ENCODE results near the gene CTDSP2. TPM values are rescaled to one million over a fixed set of nuclear protein-coding genes. Genes with fewer than 3 reads are reported as not detected.

CTDSP2 gene
- total and polyA plus RNA-seq, 10 of the 15 experiments (the other 5 are each of a cell fraction or from before 2014, with no cell fraction given): 17.3 to 98.2 (median 54.1) TPM

DNA sequence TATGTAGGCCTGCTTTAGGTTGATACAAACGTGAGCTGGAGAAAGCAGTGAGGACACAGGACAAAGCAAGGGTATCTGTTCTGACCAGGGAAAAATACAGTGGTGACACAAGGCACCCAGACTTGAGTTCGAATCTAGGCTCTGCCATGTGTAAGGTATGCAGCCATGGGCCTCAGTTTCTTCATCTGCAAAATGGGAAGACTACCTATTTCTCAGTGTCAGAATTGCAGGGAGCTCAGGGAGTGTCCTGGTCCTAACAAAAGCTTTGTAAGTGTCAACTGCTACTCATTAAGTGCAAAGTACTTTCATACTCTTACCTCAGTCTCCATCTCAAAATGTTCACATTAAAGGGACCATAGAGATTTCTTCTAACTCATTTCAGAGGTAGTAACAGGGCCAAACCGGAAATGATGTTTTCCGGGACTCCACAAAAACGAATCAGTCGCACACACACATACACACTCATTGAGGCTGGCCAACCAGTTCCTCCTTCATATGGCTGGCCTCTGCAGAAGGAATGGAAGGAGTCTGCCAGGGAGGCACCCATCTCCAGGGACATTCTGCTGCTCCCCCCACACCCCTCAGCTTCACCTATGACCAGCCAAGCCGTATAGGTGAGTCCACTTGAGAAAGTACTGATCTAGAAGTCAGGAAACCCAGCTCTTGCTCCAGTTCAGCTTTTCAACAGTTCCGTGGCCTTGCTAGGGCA, 7.8 kb downstream of the CTDSP2 start:
- Histone ChIP-seq H3K4me1 (ENCODE audit: control insufficient read depth, insufficient read depth, low read length) (peaks cover 85% of the 10 kb centered on the region), H3K27me3 (replicated peaks in 1 of 2; ENCODE audit: control insufficient read depth in 2 of 2, insufficient read depth in 2 of 2, low read length in 1 of 2) (no peaks in the 10 kb centered on the region), H3K9ac (ENCODE audit: control insufficient read depth, insufficient read depth, low read length) (no peak overlapping the region), H3K36me3 (ENCODE audit: control insufficient read depth in 2 of 2, insufficient read depth in 2 of 2, low read length in 1 of 2) (no peaks in the 10 kb centered on the region), H3K9me3 (replicated peaks; ENCODE audit: control insufficient read depth, insufficient read depth, low read length) (no peaks in the 10 kb centered on the region), H2AFZ (ENCODE audit: control insufficient read depth, low read depth, low read length) (no peak overlapping the region), H3K79me2 (ENCODE audit: control insufficient read depth, insufficient read depth, low read length) (peaks cover 89% of the 10 kb centered on the region), H3K4me3 (peak overlapping the region; percentile 46; the same call in 1 of the 2 replicates), H3K4me2 (ENCODE audit: control insufficient read depth, insufficient read depth) (peak overlapping the region; percentile 83), H4K20me1 (ENCODE audit: control insufficient read depth, insufficient read depth) (peaks cover 8% of the 10 kb centered on the region), H3K27ac (ENCODE audit: control insufficient read depth, insufficient read depth) (peak overlapping the region; percentile 54)
- CTCF ChIA-PET: interaction anchor here (0.8 to 8.4 kb wide), 3 partner anchors 55 to 67 kb away, joined by 3 to 226 read pairs (median 131); no protein-coding TSS in a partner anchor
- no TSS peak for BruUV-seq (replicated peaks)
- RAD21 ChIA-PET (ENCODE audit: unreplicated experiment): interaction anchor here (0.5 to 8.5 kb wide), 4 partner anchors 7 to 196 kb away, joined by 3 to 273 read pairs (median 57); partner anchors contain the start of gene CTDSP2
- 12% methylated on average over 8 of the region's 8 CpGs for WGBS (ENCODE audit: insufficient coverage, insufficient replicate concordance, low lambda C conversion rate, missing lambda C conversion rate)
- intact Hi-C loops (cut with micrococcal nuclease; ENCODE audit: unreplicated experiment) (no loop called here), in situ Hi-C loops (cut with MboI) (no loop called here)
- POLR2A ChIA-PET: interaction anchor here (8.1 kb wide), 1 partner anchor 61 kb away, joined by 112 read pairs; no protein-coding TSS in a partner anchor
- ATAC-seq: peak; percentile 28
- no peak for DNase-seq (ENCODE audit: low read depth, low spot score)
- SMC1A ChIA-PET (ENCODE audit: uncharacterized antibody, unreplicated experiment): interaction anchor here (17.6 kb wide), 1 partner anchor 62 kb away, joined by 416 read pairs; no protein-coding TSS in a partner anchor
- FAIRE-seq: peak; percentile 79
- TF ChIP-seq EED (IDR thresholded peaks at IDR 0.05; ENCODE audit: low read depth) (peak; percentile 47; the same call in 1 of the 2 replicates), CREM (IDR thresholded peaks at IDR 0.05; ENCODE audit: low read depth) (peak; percentile 62; the same call in 1 of the 2 replicates), GABPA (IDR thresholded peaks at IDR 0.05; ENCODE audit: low read depth) (peak; percentile 60; the same call in 1 of the 2 replicates), CHD2 (IDR thresholded peaks at IDR 0.05; ENCODE audit: borderline replicate concordance, low read depth, low read length) (no peak), JUNB (IDR thresholded peaks at IDR 0.05) (peak; percentile 59; the same call in 1 of the 2 replicates), MEF2A (IDR thresholded peaks at IDR 0.05; ENCODE audit: insufficient read depth, low read depth, low read length) (no peak), SPI1 (IDR thresholded peaks at IDR 0.05; ENCODE audit: borderline replicate concordance, insufficient read depth, low read depth, low read length) (peak; percentile 24; the same call in 1 of the 2 replicates), CREB1 (IDR thresholded peaks at IDR 0.05; ENCODE audit: low read depth) (peak; percentile 64), ETV6 (conservative IDR thresholded peaks at IDR 0.05 in 1 of 2, IDR thresholded peaks at IDR 0.05 in 1 of 2; ENCODE audit: borderline replicate concordance in 1 of 2, low read depth in 1 of 2) (peak in 1 of 2 experiments; percentile 41; a peak in 1 of 4 replicates), SMARCA5 (IDR thresholded peaks at IDR 0.05) (peak; percentile 33; the same call in 1 of the 2 replicates), RFX5 (IDR thresholded peaks at IDR 0.05; ENCODE audit: low read depth, low read length) (no peak), IKZF1 (conservative IDR thresholded peaks at IDR 0.05) (no peak), DPF2 (IDR thresholded peaks at IDR 0.05) (no peak), RUNX3 (IDR thresholded peaks at IDR 0.05; ENCODE audit: low read length) (0 out of 2 replicates have a peak, but pooled peaks have one; percentile 37)
- TF ChIP-seq, protein P1, sequence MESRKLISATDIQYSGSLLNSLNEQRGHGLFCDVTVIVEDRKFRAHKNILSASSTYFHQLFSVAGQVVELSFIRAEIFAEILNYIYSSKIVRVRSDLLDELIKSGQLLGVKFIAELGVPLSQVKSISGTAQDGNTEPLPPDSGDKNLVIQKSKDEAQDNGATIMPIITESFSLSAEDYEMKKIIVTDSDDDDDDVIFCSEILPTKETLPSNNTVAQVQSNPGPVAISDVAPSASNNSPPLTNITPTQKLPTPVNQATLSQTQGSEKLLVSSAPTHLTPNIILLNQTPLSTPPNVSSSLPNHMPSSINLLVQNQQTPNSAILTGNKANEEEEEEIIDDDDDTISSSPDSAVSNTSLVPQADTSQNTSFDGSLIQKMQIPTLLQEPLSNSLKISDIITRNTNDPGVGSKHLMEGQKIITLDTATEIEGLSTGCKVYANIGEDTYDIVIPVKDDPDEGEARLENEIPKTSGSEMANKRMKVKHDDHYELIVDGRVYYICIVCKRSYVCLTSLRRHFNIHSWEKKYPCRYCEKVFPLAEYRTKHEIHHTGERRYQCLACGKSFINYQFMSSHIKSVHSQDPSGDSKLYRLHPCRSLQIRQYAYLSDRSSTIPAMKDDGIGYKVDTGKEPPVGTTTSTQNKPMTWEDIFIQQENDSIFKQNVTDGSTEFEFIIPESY (IDR thresholded peaks at IDR 0.05): no peak
- TF ChIP-seq, protein P2, sequence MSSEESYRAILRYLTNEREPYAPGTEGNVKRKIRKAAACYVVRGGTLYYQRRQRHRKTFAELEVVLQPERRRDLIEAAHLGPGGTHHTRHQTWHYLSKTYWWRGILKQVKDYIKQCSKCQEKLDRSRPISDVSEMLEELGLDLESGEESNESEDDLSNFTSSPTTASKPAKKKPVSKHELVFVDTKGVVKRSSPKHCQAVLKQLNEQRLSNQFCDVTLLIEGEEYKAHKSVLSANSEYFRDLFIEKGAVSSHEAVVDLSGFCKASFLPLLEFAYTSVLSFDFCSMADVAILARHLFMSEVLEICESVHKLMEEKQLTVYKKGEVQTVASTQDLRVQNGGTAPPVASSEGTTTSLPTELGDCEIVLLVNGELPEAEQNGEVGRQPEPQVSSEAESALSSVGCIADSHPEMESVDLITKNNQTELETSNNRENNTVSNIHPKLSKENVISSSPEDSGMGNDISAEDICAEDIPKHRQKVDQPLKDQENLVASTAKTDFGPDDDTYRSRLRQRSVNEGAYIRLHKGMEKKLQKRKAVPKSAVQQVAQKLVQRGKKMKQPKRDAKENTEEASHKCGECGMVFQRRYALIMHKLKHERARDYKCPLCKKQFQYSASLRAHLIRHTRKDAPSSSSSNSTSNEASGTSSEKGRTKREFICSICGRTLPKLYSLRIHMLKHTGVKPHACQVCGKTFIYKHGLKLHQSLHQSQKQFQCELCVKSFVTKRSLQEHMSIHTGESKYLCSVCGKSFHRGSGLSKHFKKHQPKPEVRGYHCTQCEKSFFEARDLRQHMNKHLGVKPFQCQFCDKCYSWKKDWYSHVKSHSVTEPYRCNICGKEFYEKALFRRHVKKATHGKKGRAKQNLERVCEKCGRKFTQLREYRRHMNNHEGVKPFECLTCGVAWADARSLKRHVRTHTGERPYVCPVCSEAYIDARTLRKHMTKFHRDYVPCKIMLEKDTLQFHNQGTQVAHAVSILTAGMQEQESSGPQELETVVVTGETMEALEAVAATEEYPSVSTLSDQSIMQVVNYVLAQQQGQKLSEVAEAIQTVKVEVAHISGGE (CRISPR knock-in tag; IDR thresholded peaks at IDR 0.05): no peak
